Activated T-cell treated with anti-CD3 and anti-CD28 coated beads, Interleukin-2, amount 50 U/mL, for 1 hour (primary cell): Measurements from ENCODE around the gene VRK2.
"Not testable (repeated sequence)": the region's sequence is repeated elsewhere in the genome, so short reads cannot be mapped to it uniquely, and the experiment has no call there.

Experiments used
- DNase-seq: peaks from one replicate; pipeline ENCODE4 v3.0.0-alpha.2; 2020

VRK2 gene

DNA sequence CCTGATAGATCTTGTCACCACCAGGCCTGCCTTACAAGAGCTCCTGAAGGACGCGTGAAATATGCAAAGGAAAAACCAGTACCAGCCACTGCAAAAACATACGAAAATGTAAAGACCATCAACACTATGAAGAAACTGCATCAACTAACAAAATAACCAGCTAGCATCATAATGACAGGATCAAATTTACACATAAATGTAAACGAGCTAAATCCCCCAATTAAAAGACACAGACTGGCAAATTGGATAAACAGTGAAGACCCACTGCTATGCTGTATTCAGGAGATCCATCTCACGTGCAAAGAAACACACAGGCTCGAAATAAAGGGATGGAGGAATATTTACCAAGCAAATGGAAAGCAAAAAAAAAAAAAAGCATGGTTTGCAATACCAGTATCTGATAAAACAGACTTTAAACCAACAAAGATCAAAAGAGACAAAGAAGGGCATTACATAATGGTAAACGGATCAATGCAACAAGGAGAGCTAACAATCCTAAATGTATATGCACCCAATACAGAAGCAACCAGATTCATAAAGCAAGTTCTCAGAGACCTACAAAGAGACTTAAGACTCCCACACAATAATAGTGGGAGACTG lies 123.8 kb downstream of the VRK2 start:
- DNase-seq, result not testable (repeated sequence)

DNA sequence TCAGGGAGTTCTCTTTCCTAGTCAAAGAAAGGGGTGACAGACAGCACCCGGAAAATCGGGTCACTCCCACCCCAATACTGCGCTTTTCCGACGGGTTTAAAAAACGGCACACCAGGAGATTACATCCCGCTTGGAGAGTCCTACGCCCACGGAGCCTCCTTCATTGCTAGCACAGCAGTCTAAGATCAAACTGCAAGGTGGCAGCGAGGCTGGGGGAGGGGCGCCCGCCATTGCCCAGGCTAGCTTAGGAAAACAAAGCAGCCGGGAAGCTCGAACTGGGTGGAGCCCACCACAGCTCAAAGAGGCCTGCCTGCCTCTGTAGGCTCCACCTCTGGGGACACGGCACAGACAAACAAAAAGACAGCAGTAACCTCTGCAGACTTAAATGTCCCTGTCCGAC lies 125.2 kb downstream of the VRK2 start:
- not testable (repeated sequence) for DNase-seq

DNA sequence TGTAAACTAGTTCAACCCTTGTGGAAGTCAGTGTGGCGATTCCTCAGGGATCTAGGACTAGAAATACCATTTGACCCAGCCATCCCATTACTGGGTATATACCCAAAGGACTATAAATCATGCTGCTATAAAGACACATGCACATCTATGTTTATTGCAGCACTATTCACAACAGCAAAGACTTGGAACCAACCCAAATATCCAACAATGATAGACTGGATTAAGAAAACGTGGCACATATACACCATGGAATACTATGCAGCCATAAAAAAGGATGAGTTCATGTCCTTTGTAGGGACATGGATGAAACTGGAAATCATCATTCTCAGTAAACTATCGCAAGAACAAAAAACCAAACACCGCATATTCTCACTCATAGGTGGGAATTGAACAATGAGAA lies 130.6 kb downstream of the VRK2 start:
- not testable (repeated sequence) for DNase-seq

DNA sequence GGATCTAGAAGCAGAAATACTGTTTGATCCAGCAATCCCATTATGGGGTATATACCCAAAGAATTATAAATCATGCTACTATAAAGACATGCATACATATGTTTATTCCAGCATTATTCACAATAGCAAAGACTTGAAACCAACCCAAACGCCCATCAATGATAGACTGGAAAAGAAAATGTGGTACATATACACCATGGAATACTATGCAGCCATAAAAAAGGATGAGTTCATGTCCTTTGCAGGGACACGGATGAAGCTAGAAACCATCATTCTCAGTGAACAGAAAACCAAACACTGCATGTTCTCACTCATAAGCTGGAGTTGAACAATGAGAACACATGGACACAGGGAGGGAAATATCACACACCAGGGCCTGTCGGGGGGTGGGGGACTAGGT lies 133.6 kb downstream of the VRK2 start:
- DNase-seq, result not testable (repeated sequence)

DNA sequence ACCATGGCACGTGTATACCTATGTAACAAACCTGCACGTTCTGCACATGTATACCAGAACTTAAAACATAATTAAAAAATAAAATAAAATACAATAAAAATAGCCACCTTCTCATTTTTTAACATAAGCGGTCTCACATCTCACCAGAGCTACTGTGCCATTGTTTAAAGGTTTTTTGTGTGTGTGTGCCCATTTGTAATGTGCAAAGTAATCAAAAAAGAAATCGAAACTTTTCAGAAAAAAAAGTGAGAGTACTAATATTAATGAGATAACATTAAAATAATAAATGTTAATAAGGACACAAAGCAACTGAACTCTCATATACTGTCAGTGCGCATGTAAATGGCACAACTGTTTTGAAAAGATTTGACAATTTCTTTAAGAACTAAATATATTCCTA lies 134.0 kb downstream of the VRK2 start:
- DNase-seq, result no peak

DNA sequence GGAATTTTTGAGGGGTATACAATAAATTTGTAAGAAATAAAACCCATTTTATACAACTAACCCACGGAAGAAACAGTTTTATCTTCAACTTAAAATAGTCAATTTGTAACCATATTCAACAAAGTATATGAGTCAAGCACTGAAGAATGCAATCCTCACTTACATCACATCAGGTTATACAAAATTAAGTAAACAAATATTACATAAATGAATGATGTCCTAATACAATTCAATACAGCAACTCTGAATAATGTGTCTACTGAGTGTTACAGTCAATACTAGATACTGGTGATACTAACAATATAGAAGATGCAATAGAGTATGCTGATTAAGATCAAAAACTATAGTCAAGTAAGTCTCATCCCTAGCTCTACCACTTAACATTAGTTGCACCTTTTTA lies 135.9 kb downstream of the VRK2 start:
- DNase-seq, result no peak

DNA sequence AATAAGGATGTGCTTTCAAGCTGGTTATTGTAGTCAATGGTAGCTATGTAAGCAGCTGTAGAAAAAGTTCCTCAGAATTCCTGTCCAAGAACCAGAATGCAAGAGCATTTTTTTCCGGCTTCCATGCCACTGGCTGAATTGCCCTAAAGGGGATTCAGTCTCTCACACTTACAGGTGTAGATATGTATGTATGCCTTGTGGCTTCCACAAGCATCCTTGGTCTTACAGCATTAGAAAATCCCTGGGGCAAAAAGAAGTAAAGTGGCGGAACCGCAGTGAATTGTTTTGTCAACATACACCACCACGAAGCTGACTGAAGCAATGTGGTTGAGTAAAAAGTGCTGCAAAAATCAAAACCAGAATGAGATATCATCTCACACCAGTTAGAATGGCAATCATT lies 139.9 kb downstream of the VRK2 start:
- DNase-seq, result no peak

DNA sequence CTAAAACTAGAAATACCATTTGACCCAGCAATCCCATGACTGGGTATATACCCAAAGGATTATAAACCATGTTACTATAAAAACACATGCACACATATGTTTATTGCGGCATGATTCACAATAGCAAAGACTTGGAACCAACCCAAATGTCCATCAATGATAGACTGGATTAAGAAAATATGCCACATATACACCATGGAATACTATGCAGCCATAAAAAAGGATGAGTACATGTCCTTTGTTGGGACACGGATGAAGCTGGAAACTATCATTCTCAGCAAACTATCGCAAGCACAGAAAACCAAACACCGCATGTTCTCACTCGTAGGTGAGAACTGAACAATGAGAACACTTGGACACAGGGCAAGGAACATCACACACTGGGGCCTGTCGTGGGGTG lies 140.4 kb downstream of the VRK2 start:
- not testable (repeated sequence) for DNase-seq

DNA sequence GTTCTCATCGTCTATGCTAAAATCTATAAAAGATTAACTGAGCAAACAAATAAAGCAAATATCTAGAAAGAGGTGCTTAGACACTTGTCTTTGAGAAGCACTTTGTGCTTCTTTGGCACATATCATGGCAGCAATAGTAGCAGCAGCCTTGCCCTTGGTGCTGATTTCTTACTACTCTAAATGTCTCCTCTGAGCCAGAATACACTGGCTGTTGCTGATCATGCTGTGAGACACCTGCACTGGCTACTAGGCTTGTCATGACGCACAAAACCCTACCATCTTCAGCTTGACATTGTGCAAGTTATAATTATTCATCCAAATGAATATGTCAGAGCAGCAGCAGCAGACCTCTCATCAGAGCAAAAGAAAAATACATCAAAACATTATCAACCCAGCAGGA lies 147.9 kb downstream of the VRK2 start:
- no peak for DNase-seq

DNA sequence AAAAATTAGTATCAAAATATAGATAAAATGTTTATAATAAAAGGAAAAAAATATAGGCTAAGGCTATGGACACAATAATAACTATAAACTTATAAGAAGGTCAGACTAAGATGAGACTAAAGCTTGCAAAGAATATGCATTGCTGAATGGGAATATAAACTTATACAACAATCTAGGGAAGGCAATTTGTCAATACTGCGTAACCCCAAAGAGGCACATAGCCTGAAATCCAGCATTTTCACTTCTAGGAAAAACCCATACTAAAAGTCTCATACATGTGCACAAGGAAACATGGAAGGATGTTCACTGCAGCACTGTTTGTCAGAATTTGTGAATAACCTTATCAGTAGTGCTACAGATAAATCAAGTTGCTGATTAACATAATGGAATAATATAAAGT lies 149.1 kb downstream of the VRK2 start:
- DNase-seq, result no peak

DNA sequence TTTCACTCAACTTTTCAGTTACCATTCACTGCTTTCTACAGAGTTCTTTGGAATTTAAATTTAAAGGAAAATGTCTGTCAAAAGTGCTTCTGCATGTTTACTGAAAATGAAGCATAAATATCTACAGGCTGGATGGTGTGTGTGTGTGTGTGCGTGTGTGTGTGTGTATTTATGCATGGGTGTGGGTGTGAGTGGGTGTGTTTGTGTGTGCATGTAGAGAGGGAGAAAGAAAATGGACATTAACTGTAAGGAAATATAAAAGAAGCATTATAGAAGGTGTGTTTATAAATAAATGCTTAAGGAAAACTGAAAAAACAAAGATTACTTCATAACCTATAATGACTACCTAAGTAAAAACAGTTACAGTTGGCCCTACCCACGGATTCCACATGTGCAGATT lies 151.3 kb downstream of the VRK2 start:
- DNase-seq, result no peak

DNA sequence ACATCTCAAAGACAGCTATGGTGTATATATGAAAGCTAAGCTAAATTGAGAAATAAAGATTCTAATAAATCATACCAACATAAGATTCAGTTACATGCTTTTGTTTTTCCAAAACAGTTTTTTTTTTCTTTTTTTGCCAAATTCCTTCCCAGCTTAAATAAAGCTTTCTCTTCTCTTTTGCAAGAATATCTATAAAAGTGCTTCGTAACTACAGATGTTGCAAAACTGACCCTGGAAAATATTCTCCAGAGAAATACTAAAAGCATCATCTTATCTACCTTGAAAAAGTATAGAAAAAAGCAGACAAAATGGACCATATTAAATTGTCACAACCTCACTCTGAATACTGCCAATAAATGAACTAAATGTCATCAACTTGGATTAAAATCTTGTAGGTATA lies 155.8 kb downstream of the VRK2 start:
- DNase-seq, result no peak

DNA sequence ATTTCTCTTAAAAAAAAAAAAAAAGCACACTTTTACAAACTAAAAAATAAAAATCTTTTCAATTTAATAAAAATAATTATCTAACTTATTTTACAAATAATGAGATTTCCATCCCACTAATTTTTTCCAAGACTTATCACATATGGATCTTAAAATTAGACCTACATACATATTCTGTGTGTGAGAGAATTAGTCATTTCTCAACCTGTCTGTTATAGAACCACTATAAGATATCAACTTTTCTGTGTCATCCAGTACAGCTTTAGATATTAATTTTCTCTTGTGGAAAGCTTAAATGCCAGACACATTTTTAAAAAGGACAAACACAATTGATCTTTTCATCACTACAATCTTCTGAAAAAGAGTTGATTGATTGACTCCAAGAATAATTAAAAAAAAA lies 156.4 kb downstream of the VRK2 start:
- no peak for DNase-seq

DNA sequence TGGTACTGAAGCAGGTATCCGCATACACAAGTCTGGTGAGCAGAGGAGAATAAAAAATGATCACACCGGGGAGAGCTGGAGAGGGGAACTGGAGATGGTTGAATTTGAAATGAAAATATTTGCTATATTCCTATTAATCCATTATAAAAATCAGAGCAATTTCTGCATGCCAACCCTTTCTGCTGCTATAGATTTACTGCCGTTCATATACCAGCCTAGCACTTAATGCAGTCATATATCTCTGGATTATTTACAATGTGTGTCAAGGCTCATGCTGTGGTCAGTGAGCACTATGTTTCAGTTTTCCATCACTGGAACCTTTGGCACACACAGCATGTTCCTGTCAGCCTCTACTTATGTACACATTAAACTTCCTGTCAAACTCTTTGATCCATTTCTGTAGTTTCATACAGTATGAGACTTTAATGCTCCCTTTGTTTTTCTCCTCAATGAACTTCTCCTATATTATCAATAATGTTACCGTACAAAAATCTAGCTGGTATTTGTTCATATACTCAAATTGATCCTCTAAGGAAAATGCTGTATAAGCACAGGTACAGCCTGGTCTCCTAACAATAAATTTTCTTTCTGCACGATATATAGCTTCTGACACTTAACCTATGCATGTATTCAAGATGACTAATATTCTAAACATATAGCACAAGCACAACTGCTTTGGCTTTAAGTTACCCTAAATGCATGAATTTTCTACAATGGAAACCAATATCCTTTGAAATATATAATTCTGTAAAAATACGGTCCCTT lies 157.8 kb downstream of the VRK2 start:
- DNase-seq, result no peak

DNA sequence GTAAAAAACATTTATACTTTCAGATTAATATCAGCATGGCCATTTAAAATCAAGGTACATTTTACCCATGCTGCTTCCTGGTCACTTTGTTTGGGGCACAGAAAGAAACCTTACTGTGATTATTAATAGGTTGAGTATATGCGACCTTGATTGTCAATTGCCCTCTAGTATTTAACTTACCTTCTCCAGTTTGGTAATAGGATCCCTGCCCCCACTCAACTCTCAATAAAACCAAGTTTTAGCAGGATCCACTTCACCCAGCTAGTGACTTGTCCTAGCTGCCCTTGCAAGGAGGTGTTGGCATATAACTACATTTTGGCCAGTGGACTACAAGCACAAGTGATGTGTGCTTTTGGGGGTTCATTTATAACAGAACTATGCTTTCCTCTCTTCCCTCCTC lies 160.2 kb downstream of the VRK2 start:
- DNase-seq, result no peak

DNA sequence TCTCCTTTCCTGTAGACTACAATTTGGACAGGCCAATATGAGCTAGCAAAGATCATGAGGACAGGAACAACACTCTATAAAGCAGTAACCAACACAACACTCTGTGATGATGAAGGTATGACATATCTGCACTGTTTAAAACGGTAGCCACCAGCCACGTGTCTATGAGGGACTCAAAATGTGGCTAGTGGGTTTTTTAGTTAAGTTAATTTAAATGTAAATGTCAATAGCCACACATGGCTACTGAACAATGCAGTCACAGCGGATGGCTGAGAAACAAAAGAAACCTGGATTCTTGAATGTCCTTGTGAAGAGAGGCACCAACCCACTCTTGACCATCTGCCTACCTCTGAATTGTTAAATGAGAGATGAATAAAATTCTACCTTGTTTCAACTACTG lies 160.6 kb downstream of the VRK2 start:
- no peak for DNase-seq
